Measurements from ENCODE around the gene KCNT2.

GRCh38 chr1:196459383-196459782 lies 148.9 kb downstream of the KCNT2 start:
- TF ChIP-seq, protein P1, sequence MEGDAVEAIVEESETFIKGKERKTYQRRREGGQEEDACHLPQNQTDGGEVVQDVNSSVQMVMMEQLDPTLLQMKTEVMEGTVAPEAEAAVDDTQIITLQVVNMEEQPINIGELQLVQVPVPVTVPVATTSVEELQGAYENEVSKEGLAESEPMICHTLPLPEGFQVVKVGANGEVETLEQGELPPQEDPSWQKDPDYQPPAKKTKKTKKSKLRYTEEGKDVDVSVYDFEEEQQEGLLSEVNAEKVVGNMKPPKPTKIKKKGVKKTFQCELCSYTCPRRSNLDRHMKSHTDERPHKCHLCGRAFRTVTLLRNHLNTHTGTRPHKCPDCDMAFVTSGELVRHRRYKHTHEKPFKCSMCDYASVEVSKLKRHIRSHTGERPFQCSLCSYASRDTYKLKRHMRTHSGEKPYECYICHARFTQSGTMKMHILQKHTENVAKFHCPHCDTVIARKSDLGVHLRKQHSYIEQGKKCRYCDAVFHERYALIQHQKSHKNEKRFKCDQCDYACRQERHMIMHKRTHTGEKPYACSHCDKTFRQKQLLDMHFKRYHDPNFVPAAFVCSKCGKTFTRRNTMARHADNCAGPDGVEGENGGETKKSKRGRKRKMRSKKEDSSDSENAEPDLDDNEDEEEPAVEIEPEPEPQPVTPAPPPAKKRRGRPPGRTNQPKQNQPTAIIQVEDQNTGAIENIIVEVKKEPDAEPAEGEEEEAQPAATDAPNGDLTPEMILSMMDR (conservative IDR thresholded peaks at IDR 0.05 in 1 of 2, IDR thresholded peaks at IDR 0.05 in 1 of 2; ENCODE audit: extremely low read depth in 1 of 2, insufficient read depth in 1 of 2, low read depth in 1 of 2, low read length in 2 of 2), result no peak
- no peak for TF ChIP-seq EZH2 (IDR thresholded peaks at IDR 0.05; ENCODE audit: borderline replicate concordance, low read length)
